ENCODE data around the gene NID2. TPM values are rescaled to one million over a fixed set of nuclear protein-coding genes. Genes with fewer than 3 reads are reported as not detected.

Gene NID2
- total RNA-seq, 1 experiment from 2014 or later, result 1.6 TPM

DNA sequence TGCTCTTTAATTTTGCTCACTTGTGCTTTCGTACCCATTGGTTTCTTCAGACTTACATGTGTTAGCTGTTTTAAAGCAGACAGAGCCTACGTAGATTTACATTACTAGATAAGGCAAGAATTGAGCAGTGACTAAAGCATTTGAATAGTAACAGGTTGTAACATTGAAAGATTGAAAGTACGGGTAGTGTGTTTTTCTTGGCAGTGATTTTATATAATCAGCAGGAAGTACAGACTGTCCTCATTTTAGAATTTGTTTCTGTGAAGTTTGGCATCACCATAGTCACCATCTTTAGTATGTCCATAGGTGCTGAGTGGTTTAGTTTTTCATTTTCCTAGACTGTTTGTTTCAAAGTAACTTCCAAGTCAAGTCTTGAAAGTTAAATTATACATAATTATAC is 65.5 kb downstream of the NID2 start:
- no peak for DNase-seq (ENCODE audit: low read depth)

DNA sequence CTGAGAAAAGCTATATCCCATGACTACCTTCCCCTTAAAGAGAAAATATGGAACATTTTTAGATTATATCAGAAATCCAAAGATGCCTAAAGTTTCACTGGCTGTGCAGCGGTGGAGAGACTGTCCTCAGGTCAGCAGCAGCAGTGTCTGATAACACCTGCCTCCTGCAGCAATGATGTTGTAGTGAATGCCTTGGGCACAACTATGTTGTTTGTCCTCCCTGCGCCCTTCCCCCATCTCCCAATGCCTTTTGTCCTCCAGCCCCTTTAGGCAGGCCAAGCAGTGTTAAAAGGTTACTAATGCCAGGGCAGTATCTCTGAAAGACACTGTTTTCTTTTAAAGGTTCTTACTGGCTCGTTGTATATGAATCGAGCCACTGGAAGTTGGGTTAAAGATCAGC is 66.3 kb downstream of the NID2 start:
- no peak for DNase-seq (ENCODE audit: low read depth)

DNA sequence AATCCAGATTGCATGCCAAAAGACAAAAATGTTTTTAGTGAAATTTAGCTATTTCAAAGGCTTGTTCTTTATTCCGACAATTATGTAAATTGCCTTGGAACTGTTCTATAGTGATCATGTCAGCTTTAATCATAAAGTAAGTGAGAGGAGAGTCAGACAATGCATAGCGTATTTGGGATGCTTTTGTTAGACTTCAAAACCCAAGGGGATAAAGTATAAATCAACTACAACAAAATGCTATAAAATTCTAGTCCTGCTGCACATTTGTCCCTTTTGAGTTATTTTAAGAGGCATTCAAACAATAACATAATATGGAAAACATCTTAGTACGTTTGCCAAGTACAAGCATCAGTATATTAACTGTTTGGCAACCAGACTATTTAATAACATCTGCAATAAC is 68.2 kb downstream of the NID2 start:
- DNase-seq (ENCODE audit: low read depth), result no peak

DNA sequence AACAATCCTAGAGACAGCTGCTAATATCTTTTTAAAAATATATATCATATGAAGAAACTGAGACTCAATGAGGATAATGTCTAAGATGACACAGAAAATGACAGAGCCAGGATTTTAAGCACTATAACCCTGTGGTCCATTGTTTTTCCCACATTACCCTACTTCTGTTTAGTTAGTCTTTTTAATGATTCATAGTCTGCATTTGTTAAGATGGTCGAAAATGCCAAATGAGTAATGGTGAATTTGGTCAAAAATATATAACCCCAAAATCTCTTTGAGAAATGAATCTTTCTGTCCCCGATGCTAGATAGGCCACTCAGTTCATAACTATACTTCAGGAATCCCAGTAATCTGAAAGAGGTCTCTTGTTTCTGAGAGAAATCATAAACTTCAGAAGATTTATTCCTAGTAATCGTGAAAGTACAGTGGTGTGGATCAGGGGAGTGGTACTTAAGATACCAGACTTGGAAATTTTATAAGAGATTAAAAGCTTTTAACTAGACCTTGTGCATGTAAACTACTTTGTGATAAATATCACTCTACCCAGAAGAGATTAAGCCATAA is 68.8 kb downstream of the NID2 start:
- no peak for DNase-seq (ENCODE audit: low read depth)

DNA sequence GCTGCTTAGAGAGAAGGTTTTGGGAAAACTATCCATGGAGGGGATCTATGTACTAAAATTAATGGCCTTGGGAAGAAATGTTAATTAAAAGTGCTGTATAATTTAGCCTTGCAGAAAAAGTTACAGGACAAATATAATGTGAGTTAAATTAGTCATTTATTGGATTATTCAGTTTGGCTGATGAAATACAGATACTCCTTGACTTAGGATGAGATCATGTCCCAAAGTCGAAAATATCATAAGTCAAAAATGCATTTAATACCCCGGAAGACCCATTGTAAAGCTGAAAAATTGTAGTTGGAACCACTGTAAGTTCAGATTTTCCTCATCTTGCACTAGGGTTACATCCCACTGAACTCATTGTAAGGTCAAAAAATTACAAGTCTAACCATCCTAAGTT is 69.8 kb downstream of the NID2 start:
- DNase-seq (ENCODE audit: low read depth), result no peak

DNA sequence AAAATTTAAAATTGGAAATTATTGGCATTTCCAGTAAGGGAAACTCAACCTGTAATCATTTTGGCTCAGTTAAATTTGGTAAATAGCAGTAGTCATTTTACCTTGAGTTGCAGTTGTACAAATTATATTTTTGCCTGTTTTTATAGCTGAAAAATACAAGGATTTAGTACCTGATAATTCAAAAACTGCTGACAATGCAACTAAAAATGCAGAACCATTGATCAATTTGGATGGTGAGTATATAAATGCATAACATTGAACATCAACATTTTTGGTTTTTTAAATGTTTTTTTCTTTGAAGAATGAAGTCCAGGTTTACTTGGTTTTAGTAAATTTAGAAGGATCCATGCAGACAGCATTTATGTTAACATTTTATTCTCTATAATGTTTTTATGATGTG is 70.5 kb downstream of the NID2 start:
- DNase-seq (ENCODE audit: low read depth), result no peak

DNA sequence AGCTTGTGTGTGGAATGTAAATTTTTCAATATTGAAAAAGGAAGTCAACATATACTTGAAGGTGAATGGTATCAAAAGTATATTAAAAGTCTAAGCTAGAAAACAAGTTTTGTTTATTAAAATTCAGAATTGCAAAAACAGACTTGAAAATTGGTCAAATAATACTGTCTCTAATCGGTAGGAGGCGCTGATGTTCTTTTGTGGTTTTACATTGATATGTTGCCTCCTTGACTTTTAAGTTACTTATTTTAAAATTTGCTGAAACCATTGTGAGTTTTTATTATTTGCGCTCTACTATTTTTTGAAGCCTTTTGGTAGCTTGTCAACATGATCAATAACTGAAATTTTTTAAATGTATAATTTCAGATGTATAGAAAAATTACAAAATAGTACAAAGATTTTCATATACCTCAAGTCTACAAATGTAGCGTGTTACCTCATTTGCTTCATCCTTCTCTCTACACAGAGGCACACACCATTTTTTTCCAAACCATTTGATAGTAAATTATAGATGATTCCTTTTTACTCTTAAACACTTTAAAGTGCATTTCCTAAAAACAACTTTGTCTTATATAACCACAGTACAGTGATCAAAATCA is 72.6 kb downstream of the NID2 start:
- DNase-seq (ENCODE audit: low read depth), result peak; percentile 18

DNA sequence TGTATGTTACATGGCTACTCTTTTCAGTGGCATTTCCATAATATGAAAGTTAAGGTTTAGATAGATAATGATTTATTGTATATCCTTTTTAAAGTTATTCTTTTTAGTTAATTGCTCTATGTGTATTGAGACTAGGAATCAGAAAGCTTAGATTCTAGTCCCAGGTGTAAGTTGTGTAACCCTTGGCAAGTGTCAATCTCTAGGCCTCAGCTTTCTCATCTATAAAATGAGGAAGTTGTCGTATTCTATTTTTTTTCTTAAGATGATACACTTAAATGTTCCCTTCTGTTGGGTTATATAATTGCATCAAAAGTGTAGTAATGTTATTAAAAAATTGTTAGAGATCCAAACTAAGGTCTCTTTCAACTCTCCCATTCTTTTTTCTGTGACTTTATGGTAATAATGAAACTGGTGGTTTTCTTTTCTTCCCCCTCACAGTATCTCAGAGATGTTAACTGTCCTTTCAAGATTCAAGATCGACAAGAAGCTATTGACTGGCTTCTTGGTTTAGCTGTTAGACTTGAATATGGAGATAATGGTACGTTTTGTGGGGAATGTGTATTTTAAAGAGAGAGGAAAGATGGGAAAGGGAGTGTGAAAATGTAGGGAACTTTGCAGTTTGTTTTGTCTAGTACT is 75.5 kb downstream of the NID2 start:
- DNase-seq (ENCODE audit: low read depth), result no peak

DNA sequence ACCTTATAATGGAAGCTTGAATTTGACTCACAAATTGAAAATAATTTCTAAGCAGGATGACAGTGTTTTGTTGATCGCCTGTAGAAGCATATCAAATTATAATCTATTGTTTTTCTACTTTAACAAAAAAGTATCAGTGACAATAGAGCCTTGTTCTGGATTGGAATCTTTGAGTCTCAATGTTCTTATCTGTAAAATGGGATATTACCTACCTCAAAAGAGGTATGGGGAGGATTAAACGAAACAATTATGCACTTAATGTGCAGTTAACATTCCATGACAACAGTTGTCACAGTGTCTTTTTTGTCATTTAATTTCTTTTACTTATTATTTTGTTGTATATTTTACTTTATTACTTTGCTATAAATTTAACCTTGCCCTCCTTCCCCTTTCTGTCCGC is 78.4 kb downstream of the NID2 start:
- DNase-seq (ENCODE audit: low read depth), result no peak

DNA sequence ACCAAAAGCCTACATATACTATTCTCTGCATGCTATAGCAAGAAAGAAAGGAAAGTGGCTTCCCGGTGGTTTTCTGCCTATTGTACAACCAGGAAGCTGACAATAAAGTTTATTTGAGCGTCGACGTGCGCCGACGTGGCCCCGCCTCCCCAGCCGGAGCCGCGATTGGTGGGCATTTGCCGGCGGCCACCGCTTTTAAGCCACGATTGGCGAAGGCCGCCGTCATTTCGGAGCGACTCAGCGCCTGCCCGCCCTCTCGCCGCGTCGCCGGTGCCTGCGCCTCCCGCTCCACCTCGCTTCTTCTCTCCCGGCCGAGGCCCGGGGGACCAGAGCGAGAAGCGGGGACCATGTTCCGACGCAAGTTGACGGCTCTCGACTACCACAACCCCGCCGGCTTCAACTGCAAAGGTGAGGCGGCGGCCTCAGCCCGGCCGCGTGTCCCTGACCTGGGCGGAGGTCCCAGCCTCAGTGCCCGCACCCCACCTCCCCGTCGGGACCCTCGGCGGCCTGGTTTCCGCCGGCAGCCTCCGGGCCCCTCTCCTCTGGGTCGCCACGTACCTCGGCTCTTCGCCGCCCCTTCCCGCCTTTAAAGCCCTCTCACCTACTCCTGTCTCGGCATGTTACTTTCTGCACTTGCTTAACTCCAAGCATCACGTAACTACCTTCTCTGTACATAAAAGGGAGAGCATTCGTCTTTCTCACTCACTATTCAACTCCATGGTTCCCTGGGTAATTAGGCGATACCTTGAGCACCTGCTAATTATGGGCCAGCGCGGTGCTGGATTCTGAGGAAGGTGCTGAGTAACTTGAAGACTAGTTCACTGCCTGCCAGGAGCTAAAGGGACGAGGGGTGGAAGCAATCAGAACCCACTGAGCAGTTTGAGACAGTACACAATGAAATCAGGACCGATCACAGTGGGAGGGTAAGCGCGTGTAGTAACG is 79.3 kb downstream of the NID2 start, which contains the start of gene RTRAF:
TSS of gene RTRAF (plus strand) at position 254 of the 942 bp plus-strand sequence. CDS start at position 348, 94 bp downstream.
- DNase-seq (ENCODE audit: low read depth), result peak; percentile 92

DNA sequence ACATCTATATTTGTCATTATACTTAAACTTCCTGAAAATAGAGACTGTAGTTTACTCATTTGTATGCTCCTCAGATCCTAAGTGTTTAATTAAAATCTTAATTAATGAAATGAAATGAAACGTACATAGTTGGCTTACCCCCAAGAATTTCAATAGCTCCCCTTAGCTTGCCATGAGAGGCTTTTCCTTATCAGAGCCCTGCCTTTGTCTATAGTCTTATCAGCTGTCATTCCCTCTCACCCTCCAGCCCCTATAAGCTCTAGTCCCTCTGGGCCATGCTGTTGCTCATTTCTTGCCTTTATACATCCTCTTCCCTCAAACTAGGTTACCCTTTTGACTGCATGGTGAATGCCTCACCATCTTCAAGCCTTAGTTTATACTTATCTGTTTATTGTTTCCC is 80.6 kb downstream of the NID2 start:
- DNase-seq (ENCODE audit: low read depth), result no peak

DNA sequence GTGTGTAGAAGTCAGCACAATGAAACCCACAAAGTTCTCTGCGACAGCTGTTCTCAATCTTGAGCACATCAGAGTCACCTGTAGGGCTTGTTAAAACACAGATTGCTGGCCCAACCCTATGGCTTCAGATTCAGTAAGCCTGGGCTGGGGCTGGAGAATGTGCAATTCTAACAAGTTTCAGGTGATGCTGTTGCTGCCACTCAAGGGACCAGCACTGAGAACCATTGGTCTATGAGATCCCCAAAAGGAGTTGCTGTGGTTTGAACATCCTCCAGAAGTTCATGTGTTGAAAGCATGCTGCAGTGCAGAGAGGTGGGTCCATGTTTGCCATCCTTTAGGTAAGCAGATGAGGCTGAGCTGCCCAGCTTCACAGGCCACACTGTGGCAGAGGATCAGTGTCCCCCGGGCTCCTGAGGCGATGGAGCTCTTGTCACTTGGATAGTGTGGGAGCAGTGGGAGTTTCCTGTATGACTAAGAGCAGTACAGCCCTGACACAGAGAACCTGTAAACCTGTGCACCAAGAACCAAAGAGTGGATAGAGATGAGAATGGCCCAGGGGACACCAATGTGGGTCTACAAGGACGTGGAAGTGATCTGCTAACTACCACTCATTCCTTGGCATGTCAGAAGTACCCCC is 87.5 kb downstream of the NID2 start:
- no peak for DNase-seq (ENCODE audit: low read depth)

DNA sequence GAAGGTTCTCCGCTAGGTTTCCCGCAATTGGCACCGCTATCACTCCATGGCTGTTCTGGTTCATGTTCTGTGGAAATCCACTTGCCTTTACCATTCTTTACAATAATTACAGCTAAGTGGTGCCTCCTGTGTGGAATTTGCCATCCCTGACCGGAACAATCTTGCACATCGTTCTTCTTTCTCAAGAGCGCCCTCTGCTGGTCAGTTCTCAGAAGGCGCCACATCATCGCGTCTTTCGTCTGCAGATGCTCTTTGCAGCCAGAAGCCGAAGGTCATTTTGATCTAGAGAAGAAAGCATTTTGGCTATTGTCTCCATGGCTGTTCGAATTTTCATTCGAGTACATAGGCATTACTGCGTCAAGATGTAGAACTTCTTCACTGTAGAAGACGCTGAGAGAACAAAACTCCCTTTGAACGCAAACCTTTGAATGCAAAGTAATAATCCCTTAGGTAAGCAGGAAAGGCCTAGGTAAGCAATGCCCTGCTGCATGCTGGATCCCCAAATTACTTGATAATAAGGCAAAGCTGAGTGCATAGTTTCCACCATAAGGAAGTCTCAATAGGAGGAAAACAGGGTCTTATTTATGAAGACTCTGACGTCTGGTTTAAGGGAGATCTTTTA is 89.7 kb downstream of the NID2 start:
- DNase-seq (ENCODE audit: low read depth), result peak; percentile 68

DNA sequence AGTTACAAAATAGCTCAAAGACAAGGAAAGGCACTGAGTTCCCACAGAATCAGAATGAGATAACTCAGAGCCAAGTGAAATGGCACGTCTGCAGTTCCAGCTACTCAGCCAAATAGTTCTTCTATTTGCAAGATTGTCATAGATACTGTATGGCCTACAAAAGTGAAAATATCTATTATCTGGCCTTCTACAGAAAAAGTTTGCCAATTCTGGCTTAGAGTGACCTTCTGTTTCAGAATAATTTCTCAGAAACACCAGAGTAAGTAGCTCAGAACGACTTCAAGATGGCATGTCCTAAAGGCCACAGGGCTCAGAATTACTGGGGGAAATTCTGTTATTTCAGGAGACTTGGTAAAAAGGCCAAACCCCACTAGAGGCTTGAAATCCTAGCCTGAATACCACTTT is 90.2 kb downstream of the NID2 start:
- DNase-seq (ENCODE audit: low read depth), result no peak

DNA sequence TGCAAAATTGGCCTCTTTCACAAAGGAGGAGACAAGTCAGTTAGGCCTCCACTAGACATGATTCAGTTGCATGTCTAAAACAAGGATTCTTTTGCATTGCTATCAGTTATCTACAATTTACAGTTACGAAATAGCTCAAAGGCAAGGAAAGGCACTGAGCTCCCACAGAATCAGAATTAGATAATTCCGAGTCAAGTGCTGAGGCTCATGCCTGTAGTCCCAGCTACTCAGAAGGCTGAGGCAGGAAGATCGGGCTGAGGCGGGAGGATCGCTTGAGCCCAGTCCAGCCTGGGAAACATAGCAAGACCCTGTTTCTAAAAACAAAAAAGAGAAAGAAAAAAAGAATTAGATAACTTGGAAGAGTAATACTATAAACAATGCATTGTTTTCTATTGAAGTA is 91.8 kb downstream of the NID2 start:
- no peak for DNase-seq (ENCODE audit: low read depth)

DNA sequence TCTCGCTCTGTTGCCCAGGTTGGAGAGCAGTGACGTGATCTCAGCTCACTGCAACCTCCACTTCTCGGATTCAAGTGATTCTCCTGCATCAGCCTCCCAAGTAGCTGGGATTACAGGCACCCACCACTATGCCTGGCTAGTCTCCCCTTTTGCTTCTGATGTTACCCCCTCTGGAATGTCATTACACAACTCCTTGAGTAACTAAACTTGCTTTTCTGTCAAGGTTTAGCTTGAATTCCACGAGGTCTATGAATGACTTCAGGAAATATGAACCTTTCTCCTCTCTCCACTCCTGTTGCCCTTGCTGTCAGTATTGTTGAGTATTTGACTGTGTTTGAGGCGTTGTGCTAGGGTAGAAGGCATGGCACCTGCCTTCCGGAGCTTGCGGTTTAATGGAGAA is 96.3 kb downstream of the NID2 start:
- DNase-seq (ENCODE audit: low read depth), result no peak

DNA sequence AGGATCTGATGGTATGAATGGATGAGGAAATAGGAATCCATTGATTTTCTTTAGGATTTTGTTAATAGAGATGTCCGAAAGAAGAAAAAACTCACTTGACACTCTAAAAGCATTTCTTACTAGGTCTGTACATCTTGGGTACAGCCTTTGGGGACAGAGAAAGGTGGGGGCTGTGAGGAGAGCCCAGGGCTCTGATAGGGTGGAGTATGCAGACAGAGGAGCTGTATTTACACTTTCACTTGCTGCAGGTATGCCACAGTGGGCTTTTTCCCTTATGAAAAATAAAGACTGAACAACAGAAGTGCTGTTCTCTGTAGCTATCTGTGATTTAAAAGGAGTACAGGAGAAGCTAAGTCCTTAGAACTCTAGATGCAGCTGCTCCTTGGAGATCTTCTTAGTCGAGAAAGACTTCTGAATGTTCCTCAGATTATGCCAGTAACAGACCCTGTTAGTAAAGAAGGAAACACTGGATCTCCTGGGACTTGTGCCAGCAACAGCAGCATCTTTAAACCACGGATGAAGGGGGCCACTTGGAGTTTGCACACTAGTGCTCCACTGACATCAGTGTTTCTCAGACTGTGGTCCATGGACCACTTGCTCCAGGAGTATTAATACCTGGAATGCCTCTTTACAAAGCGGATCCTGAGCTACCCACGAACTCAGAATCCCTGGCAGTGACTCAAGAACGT is 98.9 kb downstream of the NID2 start:
- no peak for DNase-seq (ENCODE audit: low read depth)

DNA sequence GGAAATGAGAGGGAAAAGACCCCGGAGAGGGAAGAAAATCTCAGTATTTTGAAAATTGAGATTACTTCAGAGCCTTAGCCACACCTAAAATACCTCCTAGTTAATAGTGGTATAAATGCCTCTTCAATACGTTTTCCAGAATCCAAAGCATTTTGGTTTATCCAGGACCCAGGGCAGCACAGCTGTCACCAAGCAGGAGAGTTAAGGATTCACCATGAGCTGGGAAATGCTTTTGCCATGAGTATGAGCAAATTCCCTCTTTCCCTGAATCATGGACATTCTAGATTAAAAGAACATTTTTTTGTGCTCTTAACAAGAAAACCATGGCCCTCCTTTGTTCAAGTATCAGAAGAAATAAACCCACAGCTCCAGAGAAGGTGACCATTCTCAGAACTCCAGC is 101.3 kb downstream of the NID2 start:
- DNase-seq (ENCODE audit: low read depth), result no peak

DNA sequence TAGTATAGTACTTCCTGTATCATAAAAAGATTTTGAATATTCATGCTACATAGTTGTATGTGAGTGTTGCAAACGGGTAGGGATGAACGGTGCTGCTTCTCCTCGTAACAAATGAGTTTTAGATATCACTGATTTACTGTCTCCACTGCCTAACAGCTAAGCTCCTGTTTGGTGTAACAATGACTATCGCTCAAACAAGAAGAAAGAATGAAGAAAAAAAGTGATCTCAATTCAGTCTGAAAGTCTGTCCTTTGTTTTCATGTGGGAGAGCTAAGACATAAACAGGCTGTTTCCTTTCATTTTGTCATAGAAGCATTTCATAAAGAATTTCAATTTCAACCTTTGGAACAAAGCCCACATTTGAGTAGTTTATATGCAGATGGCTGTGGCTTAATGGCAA is 105.6 kb downstream of the NID2 start:
- no peak for DNase-seq (ENCODE audit: low read depth)

DNA sequence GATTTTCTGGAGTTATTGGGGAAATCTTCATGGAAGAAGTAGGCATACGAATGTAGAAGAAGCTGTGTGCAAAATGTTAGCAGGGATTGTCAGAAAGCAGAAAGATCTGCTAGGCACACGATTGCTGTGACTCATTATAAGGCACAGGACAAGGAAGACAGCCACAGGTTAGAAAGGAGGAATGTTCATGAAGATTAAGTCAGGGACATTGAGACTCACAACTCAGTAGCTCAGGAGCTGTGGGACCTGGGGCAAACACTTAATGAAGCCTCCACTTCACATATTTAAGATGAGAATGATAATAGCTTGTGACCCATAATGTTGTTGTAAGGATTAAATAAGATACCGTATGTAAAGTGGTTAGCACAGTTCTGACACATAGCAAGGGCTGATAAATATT is 106.1 kb downstream of the NID2 start:
- no peak for DNase-seq (ENCODE audit: low read depth)

DNA sequence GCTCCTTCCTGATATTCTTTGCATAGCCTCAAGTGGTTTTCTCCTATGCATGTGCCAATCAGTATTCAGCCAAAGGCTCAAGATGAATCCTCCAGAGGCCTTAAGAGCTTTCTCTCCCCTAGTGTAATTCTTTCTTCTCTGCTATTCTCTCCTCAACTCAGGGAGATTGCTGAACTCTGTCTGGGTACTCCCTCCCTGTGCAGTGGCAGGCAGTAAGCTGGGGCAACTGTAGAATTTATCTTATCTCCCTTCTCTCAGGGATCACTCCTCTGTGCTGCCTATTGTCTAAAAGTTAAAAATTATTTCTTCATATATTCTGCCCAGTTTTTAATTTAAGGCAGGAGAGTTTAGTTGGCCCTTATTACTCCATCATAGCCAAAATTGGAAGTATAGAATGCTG is 108.0 kb downstream of the NID2 start:
- DNase-seq (ENCODE audit: low read depth), result no peak
